GM18868 (cell line): ENCODE data around the gene SPACDR.
"Not testable (repeated sequence)": the region's sequence is repeated elsewhere in the genome, so short reads cannot be mapped to it uniquely, and the experiment has no call there.

ENCODE experiments used
- ATAC-seq: cut with Tn5 transposase; IDR thresholded peaks from one replicate; pipeline ENCODE4 v1.9.1; 2021; ENCODE audit warnings: mild to moderate bottlenecking, moderate library complexity; ENCODE audit not compliant: unreplicated experiment

SPACDR gene

GRCh38 chr7:100466653-100467605, 2.9 kb upstream of the SPACDR start:
- ATAC-seq = no peak

GRCh38 chr7:100465702-100466311, 1.7 kb upstream of the SPACDR start:
- ATAC-seq = no peak

GRCh38 chr7:100465299-100465698, 1.2 kb upstream of the SPACDR start:
- no peak for ATAC-seq

DNA sequence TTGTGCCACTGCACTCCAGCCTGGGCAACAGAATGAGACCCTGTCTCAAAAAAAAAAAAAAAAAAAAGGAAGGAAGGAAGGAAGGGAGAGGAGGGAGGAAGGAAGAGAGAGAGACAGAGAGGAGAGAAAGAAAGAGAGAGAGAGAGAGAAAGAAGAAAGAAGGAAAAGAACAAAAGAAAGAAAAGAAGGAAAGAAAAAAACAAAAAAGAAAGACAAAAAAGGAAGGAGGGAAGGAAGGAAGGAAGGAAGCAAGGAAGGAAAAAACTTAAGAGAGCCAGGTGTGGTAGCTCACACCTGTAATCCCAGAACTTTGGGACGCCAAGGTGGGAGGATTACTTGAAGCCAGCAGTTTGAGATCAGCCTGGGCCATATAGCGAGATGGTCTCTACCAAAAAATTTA, 731 bp upstream of the SPACDR start:
- no peak for ATAC-seq

DNA sequence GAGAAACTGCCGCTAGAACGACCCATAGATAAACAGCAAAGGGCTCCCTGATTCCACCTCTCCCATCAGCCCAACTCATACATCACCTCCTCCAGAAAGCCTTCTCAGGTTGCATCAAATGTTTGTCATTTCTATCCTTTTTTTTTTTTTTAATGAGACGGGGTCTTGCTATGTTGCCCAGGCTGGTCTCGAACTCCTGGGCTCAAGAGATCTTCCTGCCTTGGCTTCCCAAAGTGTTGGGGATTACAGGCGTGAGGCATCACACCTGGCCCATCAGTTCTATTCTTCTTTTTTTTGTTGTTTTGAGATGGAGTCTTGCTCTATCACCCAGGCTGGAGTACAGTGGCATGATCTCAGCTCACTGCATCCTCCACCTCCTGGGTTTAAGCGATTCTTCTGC, 7.0 kb downstream of the SPACDR start:
- no peak for ATAC-seq

GRCh38 chr7:100456562-100456961, 7.5 kb downstream of the SPACDR start:
- ATAC-seq = no peak

DNA sequence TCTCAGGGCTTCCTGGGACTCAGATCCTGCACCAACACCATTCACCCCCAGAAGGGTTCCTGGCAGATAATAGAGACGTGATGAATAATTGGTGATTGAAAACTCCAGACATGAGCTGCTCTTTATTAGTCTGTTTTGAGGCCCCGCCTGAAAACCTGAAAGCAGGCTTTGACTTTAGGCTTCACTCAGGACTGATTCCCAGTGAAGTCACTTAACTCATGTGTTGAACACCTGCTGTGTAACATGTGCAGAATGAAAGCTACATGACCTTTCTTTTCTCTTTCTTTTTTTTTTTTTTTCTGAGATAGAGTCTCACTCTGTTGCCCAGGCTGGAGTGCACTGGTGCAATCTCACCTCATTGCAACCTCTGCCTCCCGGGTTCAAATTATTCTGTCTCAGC, 8.9 kb downstream of the SPACDR start:
- ATAC-seq = no peak

DNA sequence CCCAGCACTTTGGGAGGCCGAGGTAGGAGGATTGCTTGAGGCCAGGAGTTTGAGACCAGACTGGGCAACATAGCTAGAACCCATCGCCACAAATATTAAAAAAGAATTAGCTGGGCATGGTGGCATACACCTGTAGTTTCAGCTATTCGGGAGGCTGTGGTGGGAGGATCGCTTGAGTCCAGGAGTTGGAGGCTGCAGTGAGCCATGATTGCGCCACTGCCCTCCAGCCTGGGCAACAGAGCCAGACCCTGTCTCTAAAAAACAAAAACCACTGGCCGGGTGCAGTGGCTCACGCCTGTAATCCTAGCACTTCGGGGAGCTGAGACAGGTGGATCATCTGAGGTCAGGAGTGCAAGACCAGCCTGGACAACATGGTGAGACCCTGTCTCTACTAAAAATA, 10.2 kb downstream of the SPACDR start:
- not testable (repeated sequence) for ATAC-seq

DNA sequence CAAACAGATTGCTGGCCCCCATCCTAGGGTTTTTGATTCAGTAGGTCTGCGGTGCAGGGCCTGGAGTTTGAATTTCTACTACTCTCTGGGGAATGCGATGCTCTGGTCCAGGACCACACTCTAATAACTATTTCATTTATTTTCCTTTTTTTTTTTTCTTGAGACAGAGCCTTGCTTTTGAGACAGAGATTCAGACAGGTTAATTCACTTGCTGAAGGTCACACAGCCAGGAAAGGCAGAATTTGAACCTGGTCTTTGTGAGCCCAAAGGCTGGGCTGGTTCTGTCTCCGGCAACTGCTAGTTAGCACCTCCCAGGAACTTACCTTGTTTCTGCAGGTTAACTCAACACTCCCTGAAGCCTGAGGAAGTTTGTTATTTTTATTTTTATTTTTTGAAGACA, 11.5 kb downstream of the SPACDR start:
- ATAC-seq = no peak

- no peak for ATAC-seq
Observed at GRCh38 chr7:100449190-100449795, 14.8 kb downstream of the SPACDR start.

GRCh38 chr7:100447363-100447762, 16.7 kb downstream of the SPACDR start:
- not testable (repeated sequence) for ATAC-seq

DNA sequence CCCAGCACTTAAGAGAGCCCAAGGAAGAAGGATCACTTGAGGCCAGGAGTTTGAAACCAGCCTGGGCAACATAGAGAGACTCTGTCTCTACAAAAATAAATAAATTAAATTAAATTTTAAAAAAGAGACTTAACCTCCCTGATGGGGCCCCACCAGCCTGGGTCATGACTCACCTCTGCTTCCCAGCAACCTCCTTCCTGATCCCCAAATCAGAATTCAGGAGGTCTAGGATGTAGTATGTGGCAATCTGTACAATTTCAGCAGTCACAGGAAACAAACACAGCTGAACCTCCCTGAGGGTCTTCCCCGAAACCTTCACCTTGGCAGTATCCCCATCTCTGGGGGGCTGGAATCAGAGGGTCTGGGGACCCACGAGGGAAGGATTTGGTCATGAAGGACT, 18.0 kb downstream of the SPACDR start:
- ATAC-seq = no peak

DNA sequence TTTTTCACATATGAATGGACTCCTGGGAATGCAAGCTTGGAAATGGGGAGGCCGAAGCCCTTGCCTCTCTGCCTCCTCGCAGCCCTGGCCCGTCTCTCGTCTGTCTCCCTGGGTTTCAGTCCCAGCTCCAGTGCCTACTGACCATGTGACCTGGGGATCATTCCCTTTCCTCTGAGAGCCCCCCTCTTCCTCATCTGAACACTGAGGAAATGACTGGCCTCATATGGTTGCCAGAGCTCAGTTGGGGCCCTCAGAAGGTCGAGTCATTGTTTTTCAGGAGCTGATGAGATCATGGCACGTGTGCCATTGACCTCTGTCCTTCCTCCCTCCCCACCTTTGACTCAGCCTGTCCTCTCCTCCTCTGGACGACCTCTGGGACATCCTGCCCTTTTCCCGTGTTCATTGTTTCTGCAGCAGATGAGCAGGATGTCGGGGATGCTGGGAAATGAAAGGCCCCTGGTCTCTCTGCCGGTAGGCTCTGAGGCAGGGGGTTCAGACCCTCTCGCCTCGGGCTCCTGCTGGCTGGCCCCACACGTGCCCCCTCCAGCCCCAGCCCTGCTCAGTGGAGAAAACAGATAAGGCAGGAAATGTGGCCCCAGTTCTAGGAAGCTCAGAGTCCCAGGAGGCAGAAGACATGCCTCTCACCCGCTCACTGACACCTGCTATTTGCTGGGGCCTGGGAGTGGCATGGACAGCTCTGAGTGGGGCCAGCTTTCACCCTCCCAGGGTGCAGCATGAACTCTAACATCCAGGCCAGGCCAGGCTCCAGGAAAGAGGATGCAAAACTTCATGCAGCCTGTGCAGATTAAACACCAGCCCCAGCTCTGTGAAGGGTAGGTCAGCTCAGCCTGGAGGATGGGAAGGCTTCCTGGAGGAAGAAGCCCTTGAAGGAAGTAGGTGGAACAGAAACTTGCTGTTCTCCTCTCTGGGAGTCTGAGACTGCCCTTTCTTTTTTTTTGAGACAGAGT, 19.5 kb downstream of the SPACDR start:
- ATAC-seq = no peak

DNA sequence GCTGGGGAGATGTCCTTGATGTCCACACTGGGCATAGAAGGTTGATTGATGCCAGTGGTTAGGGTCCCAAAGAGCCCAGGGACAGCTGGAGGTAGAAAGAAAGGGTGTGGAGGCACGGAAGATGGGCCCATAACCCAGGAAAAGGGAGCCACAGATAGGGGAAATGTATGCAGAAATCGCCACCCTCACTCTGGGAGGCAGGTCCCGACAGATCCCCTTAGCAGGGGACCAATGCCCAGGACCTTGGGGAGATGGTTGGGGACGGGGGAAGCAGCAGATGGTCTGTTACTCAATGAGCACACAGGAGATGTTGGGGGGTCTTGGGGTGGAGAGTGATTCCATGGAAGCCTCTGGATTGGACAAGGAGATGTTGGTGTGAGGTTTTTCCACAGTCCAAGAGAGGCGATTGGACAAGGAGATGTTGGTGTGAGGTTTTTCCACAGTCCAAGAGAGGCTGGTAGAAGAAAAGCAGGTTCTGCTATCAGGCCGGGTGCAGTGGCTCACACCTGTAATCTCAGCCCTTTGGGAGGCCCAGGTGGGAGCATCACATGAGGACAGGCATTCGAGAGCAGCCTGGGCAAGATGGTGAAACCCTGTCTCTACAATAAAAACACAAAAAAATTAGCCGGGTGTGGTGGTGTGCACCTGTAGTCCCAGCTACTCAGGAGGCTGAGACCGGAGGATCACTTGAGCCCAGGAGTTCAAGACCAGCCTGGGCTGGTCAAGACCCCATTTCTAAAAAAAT, 20.8 kb downstream of the SPACDR start:
- no peak for ATAC-seq

- ATAC-seq = no peak
Observed at GRCh38 chr7:100441641-100442535, 22.2 kb downstream of the SPACDR start.

GRCh38 chr7:100439244-100439643, 24.8 kb downstream of the SPACDR start:
- not testable (repeated sequence) for ATAC-seq

DNA sequence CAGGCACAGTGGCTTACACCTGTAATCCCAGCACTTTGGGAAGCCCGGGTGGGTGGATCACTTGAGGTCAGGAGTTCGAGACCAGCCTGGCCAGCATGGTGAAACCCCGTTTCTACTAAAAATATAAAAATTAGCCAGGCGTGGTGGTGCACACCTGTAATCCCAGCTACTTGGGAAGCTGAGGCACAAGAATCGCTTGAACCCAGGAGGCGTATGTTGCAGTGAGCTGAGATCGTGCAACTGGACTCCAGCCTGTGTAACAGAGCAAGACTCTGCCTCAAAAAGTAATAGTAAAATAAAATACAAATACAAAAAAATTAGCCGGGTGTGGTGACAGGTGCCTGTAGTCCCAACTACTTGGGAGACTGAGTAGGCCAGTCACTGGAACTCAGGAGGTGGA, 25.3 kb downstream of the SPACDR start:
- not testable (repeated sequence) for ATAC-seq

DNA sequence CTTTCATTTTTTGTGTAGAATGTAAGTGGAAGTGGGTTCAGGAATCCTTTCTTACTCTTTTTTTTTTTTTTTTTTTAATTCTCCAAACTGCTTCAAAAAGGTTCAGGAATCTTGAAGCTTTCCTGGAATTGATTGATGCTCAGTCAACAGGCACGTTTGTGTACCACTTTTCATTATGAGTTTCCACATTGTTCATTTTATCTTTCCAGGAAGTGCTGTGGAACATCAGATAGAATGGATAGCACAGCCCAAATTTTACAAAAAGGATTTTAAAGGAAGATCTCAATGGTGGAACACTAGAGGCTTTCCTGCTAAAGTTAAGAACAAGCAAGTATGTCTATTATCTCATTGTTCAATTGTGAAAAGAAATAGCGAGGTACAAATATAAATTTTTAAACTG, 25.9 kb downstream of the SPACDR start:
- no peak for ATAC-seq
